Activated B cell treated with CpG ODN at 0.5 μM for 24 hours (primary cell): ENCODE measurements around the gene CFI. TPM values are rescaled to one million over a fixed set of nuclear protein-coding genes. Genes with fewer than 3 reads are reported as not detected.

Experiments used
- ATAC-seq: fragments of 200-7000 bp; cut with Tn5 transposase; one replicate; pipeline ENCODE4 v1.10.0; 2021; ENCODE audit warnings: low read depth, mild to moderate bottlenecking, moderate library complexity
- CTCF ChIA-PET: fragments of 350-600 bp; sonication (Branson Sonifier 250); formaldehyde crosslinking; loops from one replicate; lab custom pipeline; 2021; ENCODE audit warnings: antibody characterized with exemption; lab: Charles Lee
- POLR2A ChIA-PET: fragments of 350-600 bp; sonication (Branson Sonifier 250); formaldehyde crosslinking; loops from one replicate; lab custom pipeline; 2021; ENCODE audit warnings: antibody characterized with exemption; lab: Charles Lee
- DNase-seq: peaks from one replicate; pipeline ENCODE4 v3.0.0; 2022
- H3K27ac Mint-ChIP-seq: one replicate; pipeline ENCODE4 v1.8.0; 2020; ENCODE audit warnings: mixed read lengths
- H3K27me3 Mint-ChIP-seq: one replicate; pipeline ENCODE4 v1.8.0; 2021; ENCODE audit warnings: mixed read lengths
- H3K36me3 Mint-ChIP-seq: one replicate; pipeline ENCODE4 v1.8.0; 2021; ENCODE audit warnings: low read depth, mixed read lengths
- H3K4me1 Mint-ChIP-seq: one replicate; pipeline ENCODE4 v1.8.0; 2021; ENCODE audit warnings: mixed read lengths
- H3K4me3 Mint-ChIP-seq: one replicate; pipeline ENCODE4 v1.8.0; 2020; ENCODE audit warnings: mild to moderate bottlenecking, mixed read lengths
- H3K9me3 Mint-ChIP-seq: one replicate; pipeline ENCODE4 v1.8.0; 2020; ENCODE audit warnings: mixed read lengths
- CTCF ChIP-seq: fragments of 200-600 bp; IDR thresholded peaks from one replicate; pipeline ENCODE4 v1.8.0; 2022; ENCODE audit warnings: antibody characterized with exemption, mild to moderate bottlenecking
- intact Hi-C: fragments of 100-400 bp; cut with micrococcal nuclease; formaldehyde crosslinking; loops from one replicate; pipeline ENCODE4 v1.15.1; 2024
- total RNA-seq: library from RNA; stranded (reverse); gene quantifications from 2 replicates; pipeline ENCODE4 v1.2.3, GENCODE V29; 2022

CFI gene
- total RNA-seq, 1 donor from 2014 or later = not detected

GRCh38 chr4:109719604-109720003 is 82.2 kb downstream of the CFI start:
- CTCF ChIA-PET = no interaction called here
- Mint-ChIP-seq H3K36me3 (peaks cover 15% of the 10 kb centered on the region), H3K27ac (no peak overlapping the region)

GRCh38 chr4:109718759-109719158 is 83.0 kb downstream of the CFI start:
- Mint-ChIP-seq H3K27ac (no peak overlapping the region), H3K9me3 (no peaks in the 10 kb centered on the region), H3K36me3 (peaks cover 18% of the 10 kb centered on the region), H3K4me3 (no peak overlapping the region), H3K4me1 (peaks cover 14% of the 10 kb centered on the region), H3K27me3 (no peaks in the 10 kb centered on the region)
- TF ChIP-seq CTCF = no peak
- intact Hi-C loops = no loop called here
- ChIA-PET CTCF (no interaction called here), POLR2A (no interaction called here)
- no peak for ATAC-seq
- no peak for DNase-seq

More at GRCh38 chr4:109719604-109720003, 82.2 kb downstream of the CFI start:
- ATAC-seq = no peak
- no peak for TF ChIP-seq CTCF
- Mint-ChIP-seq H3K27me3 (no peaks in the 10 kb centered on the region), H3K4me3 (no peak overlapping the region), H3K4me1 (peaks cover 14% of the 10 kb centered on the region), H3K9me3 (no peaks in the 10 kb centered on the region)
- intact Hi-C loops = no loop called here
- DNase-seq = no peak
- POLR2A ChIA-PET = no interaction called here

GRCh38 chr4:109713500-109713899 is 88.3 kb downstream of the CFI start:
- no peaks in the 10 kb centered on the region for H3K27me3 Mint-ChIP-seq
- H3K4me3 Mint-ChIP-seq = no peak overlapping the region
- H3K27ac Mint-ChIP-seq = no peak overlapping the region
- intact Hi-C loops = no loop called here
- peaks cover 33% of the 10 kb centered on the region for H3K36me3 Mint-ChIP-seq
- ChIA-PET CTCF (no interaction called here), POLR2A (no interaction called here)
- no peak for TF ChIP-seq CTCF
- ATAC-seq = no peak
- H3K4me1 Mint-ChIP-seq = no peaks in the 10 kb centered on the region
- DNase-seq = no peak
- H3K9me3 Mint-ChIP-seq = no peaks in the 10 kb centered on the region

GRCh38 chr4:109708990-109709389 is 92.8 kb downstream of the CFI start:
- no peaks in the 10 kb centered on the region for H3K9me3 Mint-ChIP-seq

GRCh38 chr4:109708435-109708834 is 93.4 kb downstream of the CFI start:
- POLR2A ChIA-PET = no interaction called here
- Mint-ChIP-seq H3K4me3 (no peak overlapping the region), H3K27ac (no peak overlapping the region), H3K9me3 (no peaks in the 10 kb centered on the region), H3K4me1 (peaks cover 5% of the 10 kb centered on the region), H3K27me3 (no peaks in the 10 kb centered on the region), H3K36me3 (peaks cover 15% of the 10 kb centered on the region)
- no peak for TF ChIP-seq CTCF
- DNase-seq (no peak), ATAC-seq (no peak)
- CTCF ChIA-PET = no interaction called here
- intact Hi-C loops = no loop called here

More at GRCh38 chr4:109708990-109709389, 92.8 kb downstream of the CFI start:
- Mint-ChIP-seq H3K27me3 (no peaks in the 10 kb centered on the region), H3K4me3 (no peak overlapping the region), H3K27ac (no peak overlapping the region), H3K4me1 (peaks cover 3% of the 10 kb centered on the region), H3K36me3 (peaks cover 15% of the 10 kb centered on the region)
- ChIA-PET CTCF (no interaction called here), POLR2A (no interaction called here)
- ATAC-seq = no peak
- no peak for TF ChIP-seq CTCF
- DNase-seq = no peak
- intact Hi-C loops = no loop called here
